MM.1S (cell line): ENCODE data around the gene ECSCR.

Experiments
- EZH2 ChIP-seq: fragments of 300-600 bp; sonication (generic); optimal IDR thresholded peaks from 2 replicates; pipeline ENCODE3; 2017; ENCODE audit warnings: low read depth, mild to moderate bottlenecking, antibody characterized with exemption, low read length, mixed read lengths
- EZH2phosphoT487 ChIP-seq: fragments of 300-600 bp; sonication (generic); IDR thresholded peaks from 2 replicates; pipeline ENCODE4 v1.6.1; 2018; ENCODE audit warnings: antibody characterized with exemption, low read length

DNA sequence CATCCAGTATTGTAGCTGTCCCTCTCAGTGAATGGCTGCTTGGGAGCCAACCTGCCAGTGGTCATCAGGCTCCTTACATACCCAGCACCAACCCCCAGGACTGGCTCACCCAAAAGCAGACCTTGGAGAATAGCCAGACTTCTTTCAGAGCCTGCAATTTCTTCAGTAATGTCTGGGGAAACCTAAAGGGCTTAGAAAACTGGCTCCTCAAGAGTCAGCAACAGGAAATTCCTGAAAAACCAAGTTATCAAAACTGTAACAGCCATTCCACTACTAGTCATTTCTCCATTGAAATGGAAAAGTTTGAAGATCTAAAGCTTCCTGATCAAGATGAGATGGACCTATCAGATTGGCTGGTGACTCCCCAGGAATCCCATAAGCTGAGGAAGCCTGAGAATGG is 32.3 kb upstream of the ECSCR start:
- TF ChIP-seq EZH2phosphoT487 (no peak), EZH2 (no peak)
